CD4-positive, alpha-beta T cell treated with Interleukin-4 for 1 hour (primary cell): ENCODE results near the gene XXYLT1.
"Not testable (repeated sequence)": the region's sequence is repeated elsewhere in the genome, so short reads cannot be mapped to it uniquely, and the experiment has no call there.

Experiments used
- DNase-seq, 2 donors: peaks; one replicate each; pipeline ENCODE4 v3.0.0-alpha.2; 2020 to 2022

Gene XXYLT1

GRCh38 chr3:195224980-195225580 lies 45.9 kb downstream of the XXYLT1 start:
- no peak for DNase-seq

DNA sequence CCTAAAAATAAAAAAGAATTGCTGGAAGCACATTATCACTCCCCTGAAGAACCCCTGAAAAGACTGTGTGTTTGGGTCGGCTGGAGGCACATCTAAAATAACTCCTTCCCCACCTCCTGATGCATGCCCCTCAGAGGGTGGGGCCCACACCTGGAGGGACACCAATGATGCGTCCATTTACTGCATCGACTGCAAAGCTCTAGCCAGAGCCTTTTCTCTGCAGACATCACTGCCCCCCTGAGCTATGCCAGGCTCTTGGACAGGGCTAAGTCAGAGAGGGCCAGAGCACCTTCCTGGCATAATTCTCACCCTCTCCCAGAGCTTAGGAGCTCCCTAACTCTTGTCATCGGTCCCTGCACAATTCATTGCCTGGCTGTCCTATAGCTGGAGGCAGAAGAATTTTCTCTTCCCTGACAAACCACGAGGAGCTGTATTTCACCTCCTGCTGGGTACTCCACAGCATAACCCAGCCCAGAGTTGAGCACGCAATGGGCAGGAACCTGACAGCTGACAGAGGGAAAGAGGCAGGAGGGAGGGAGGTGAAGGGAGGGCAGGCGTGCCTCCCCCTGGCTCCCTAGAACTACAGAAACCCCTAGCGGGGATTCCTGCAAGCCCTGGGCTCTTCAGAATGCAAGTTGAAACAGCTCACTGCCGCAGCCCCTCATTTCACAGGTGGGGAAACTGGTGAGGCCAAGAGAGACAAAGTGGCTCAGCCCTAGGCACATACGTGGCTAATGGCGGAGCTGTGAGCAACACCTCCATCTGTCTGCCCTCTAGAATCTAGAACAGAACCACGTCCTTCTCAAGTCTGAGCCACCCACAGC lies 46.6 kb downstream of the XXYLT1 start:
- DNase-seq: no peak

DNA sequence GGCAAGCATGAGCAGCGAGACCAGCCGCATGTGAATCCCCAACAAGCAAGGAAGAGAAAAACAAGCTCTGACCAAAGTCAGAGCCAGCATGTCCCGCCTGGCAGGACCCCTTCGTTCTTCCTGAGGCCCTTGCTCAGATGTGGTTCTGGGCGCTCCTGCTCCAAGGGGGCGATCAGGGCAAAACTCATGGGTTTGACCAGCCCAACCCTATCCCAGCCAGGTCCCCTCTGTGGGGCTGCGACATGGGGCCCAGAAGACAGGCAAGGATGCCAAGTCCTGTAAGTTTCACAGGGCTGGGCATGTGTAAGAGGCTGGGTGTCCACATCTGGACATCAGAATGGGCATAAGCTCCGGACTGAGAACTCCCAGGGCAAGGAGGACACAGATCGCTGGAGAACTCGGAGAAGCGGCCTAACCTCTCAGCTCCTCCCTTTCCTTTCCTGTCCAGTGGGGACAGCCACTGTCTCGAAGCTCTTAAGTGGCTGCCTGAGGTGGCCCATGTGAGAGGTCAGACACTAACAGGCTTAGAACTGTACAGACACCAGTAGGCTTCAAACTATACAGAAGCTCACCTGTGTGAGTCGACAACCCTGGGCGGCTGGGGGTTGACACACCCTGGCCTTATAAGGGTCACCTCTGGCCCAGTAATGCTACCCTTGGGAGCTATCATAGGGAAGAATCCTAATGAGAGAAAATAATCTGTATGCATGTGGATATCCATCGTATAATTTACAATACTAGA lies 48.9 kb downstream of the XXYLT1 start:
- DNase-seq: no peak

DNA sequence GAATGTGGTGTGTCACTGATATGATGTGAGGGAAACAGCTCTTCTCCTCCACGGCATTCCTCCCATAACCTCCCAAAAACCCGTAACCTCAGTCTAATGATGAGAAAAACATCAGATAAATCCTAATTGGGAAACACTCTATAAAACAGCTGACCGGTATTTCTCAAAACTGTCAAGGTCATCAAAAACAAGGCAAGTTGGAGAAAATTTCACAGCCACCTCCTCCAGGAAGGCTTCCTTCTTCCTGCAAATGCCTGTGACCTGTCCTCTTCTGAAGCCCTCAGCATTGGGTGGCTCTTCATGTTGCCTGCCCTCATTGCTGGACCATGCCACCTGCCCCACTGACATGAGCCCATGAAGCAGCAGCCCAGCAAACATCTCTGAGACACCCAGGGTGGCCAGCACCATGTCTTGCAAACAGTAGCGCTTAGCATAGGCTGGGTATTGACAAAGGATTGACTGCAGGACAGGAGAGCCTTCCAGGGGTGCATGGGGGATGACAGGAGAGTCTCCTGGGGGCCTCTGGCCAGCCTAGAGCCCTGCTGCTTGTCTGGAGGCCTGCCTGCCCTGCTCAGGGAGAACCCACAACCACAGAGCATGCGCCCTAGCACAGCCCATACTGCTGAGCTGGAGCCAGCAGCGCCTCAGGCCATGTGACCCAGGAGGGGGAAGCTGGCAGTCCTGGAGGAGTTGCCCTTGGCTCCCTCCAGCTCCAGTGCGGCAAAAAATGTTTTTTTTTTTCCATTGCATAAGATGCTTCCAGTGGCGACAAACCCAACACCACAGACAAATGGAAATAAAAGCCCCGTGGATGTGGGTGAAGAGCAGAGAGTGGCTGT lies 49.7 kb downstream of the XXYLT1 start:
- no peak for DNase-seq

DNA sequence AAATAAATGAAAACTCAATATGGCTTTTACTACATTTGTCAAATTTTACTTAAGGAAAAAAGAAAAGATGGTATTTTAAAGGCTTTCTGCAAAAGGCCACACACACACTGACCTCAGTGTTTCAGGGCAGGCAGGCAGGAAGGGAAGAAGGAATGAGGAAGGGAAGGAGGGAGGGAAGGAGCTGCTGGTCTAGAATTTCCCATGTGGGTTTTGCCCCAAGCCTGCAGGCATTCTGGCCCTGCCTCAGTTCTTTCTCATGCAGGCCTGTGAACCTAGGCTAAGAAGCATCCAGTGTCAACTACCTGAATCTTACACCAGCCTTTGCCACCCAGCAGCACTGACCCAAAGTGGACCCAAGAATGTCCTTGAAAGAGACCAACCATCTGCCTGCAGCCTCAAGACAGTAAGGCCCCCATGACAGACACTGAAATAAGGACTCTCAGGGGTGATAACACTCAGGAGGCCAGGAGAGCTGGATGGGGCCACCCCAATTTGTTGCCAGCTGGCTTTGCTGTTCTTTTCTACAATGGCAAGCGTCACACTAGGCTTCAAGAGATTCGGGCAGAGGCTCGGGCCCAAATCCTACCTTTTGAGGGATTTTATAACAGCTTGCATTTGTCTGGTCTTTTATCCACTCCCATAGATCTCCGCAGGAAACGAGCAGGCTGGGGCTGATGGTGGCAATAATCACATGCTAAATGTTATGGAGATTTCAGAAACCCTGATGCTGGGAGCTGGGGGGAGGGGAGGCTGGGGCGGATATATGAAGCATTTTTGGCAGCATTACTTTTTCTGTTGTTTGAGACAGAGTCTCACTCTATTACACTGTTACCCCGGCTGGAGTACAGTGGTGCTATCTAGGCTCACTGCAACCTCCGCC lies 51.4 kb downstream of the XXYLT1 start:
- no peak for DNase-seq

GRCh38 chr3:195218331-195218730 lies 52.6 kb downstream of the XXYLT1 start:
- DNase-seq: not testable (repeated sequence)

- DNase-seq: not testable (repeated sequence)
These were observed 55.4 kb downstream of the XXYLT1 start for GRCh38 chr3:195215576-195215975.

DNA sequence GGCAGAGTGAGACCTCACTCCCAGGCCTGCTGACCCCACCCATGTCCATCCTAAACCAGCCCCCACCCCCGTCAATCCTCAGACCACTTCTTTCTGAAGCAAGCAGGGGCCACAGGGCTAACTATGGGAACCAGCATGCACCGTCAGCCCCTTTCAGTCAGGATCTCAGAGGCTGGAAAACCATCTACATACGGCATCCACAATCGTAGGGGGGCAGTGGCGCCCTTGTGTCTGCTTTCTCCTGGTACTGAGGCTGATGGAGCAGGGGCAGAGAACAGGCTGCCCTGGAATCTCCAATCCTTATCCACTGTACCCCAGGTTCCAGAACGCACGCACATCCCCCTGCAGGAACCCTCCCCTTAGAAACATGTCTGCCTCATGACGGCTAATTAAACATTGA lies 56.6 kb downstream of the XXYLT1 start:
- no peak for DNase-seq

GRCh38 chr3:195213639-195214315 lies 57.2 kb downstream of the XXYLT1 start:
- no peak for DNase-seq

GRCh38 chr3:195212749-195213375 lies 58.1 kb downstream of the XXYLT1 start:
- DNase-seq: no peak

DNA sequence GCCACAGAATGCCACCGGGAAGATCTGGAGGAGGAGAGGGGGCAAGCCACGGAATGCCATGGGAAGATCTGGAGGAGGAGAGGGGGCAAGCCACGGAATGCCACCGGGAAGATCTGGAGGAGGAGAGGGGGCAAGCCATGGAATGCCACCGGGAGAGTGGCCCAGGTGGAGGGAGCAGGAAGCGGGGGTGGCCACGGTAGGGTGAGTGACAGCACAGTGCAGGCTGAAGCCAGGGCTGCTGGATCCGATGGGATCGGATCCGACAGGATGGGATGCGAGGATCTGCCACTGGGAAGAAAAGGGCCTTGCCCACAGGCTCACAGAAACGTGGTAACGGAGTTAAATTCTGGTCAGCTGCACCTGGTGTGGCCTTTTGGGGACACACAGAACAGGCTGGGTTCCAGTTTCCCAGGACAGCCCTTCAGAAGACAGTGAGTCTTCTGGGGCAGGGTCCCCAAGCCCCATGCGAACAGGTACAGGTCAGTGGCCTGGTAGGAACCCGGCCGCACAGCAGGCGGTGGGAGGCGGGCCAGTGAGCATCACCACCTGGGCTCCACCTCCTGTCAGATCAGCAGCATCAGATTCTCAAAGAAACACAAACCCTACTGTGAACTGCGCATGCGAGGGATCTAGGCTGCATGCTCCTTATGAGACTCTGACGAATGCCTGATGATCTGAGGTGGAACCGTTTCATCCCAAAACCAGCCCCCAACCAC lies 58.8 kb downstream of the XXYLT1 start:
- no peak for DNase-seq

DNA sequence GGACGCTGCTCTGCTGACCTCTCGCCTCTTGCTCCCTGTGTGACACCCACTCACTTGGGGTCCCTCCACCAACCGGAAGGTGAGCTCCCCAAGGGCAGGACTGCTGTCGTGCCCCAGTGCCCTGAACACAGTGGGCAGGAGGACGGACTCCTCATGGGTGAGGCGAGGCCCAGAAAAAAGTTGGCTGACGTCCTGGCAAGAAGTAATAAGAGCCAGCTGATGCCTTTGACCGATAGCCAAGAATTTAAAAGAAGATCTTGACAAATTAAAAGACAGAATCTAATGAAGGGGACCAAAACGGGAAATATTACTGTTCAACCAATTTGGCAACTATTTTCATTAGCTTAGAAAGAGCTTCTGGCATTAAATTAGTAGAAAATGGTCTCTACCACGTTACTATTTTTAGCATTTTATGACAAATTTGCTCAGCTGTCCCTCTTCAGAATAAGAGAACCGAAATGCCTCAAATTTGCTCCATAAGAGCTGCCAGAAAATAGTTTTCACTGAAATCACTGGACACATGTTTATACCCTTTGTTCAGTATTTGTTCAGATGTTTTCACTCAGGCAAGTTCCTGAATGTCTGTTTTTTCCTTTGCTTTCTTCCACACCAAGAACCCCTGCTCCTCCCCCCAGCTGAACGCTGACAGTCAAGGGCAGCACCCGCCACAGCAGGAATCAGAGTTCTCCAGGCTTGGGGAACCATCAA lies 60.5 kb downstream of the XXYLT1 start:
- no peak for DNase-seq

GRCh38 chr3:195209847-195210265 lies 61.1 kb downstream of the XXYLT1 start:
- no peak for DNase-seq

GRCh38 chr3:195209083-195209846 lies 61.7 kb downstream of the XXYLT1 start:
- DNase-seq: no peak

DNA sequence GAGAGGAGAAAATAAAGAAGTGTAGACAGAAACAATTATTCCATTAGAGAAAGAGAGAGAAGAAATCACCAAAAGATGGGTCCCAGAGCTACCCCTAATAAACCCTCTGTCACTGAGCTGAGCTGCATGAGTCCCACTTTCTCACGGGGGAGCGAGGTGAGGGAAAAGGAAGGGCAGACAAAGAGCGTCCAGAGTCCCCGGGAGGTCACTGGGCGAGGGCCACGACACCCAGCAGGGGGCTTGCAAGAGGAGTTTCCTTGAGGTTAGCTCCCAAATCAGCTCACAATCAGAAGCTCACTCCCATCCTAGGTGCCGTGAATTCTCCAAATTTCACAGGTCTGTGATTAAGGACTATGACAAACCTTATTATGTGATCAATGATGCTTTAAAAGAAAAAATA lies 62.3 kb downstream of the XXYLT1 start:
- DNase-seq: no peak

DNA sequence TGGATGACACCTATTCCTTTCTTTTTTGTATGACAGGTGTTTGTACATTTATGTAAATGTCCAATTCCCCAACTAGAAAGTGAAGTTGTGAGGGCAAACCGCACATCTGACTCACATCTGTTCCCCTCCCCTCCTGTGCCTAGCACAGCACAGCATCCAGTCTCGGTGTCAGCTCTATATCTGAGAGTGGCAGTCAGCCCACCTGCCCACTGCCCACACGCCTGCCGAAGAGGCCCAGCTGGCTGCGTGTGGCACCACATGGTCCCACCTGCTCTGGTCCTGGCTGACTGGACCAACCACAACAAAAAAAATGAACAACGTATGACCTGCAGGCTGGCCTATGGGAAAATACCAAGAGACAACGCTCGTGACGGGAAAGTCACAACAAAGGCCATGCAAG lies 62.8 kb downstream of the XXYLT1 start:
- no peak for DNase-seq

DNA sequence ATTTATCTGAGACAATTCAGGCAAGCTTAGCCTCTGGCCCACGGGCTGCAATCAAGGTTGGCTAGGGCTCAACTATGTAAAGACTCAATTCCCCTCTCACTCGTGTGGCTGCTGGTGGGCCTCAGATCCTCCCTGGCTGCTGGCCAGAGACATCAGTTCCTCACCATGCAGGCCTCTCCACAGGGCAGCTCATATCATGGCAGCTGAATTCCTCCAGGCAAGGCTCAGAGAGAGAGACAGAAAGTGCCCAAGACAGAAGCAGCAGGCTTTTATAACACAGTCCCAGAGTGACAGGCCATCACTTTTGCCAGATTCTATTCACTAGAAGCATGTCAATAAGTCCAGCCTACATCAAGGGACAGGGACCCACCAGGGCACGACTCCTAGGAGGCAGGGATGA lies 63.2 kb downstream of the XXYLT1 start:
- DNase-seq: no peak

DNA sequence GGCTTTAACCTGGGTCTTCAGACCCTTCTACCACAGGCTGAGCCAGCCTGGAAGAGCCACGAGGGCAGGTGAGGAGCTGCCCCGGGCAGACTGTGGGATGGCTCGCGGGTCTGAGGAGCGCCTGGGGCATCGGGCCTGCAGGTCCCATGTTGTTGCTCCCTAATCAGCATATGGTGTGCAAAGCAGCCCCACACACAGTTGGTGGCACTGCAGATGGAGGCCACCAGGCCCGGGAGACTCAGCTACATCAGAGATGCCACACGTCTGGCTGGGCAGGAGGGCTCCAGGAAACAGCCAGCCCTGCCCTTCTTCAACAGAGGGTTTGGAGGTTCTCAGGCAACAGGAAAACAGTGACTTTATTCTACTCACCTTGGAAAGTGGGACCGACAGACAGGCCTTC lies 63.9 kb downstream of the XXYLT1 start:
- no peak for DNase-seq
